Chondrocyte (in vitro differentiated cells): Measurements from ENCODE around the gene RNF26. TPM values are rescaled to one million over a fixed set of nuclear protein-coding genes. Genes with fewer than 3 reads are reported as not detected.

Source experiments
- DNase-seq: peaks from one replicate; pipeline ENCODE4 v3.0.0; 2021; ENCODE audit warnings: mixed read lengths, low spot score
- H3K27ac Mint-ChIP-seq: one replicate; pipeline ENCODE4 v1.8.0; 2021; ENCODE audit warnings: mild to moderate bottlenecking, moderate library complexity, mixed read lengths; ENCODE audit not compliant: unreplicated experiment
- H3K27me3 Mint-ChIP-seq: 2 replicates; pipeline ENCODE4 v1.8.0; 2021; ENCODE audit warnings: low read depth, mixed read lengths
- H3K36me3 Mint-ChIP-seq: 2 replicates; pipeline ENCODE4 v1.8.0; 2021; ENCODE audit warnings: low read depth, mixed read lengths
- H3K4me1 Mint-ChIP-seq: 2 replicates; pipeline ENCODE4 v1.8.0; 2021; ENCODE audit warnings: low read depth, mild to moderate bottlenecking, mixed read lengths
- H3K4me3 Mint-ChIP-seq: one replicate; pipeline ENCODE4 v1.8.0; 2021; ENCODE audit warnings: mild to moderate bottlenecking, moderate library complexity, mixed read lengths; ENCODE audit not compliant: unreplicated experiment
- H3K9me3 Mint-ChIP-seq: 2 replicates; pipeline ENCODE4 v1.8.0; 2021; ENCODE audit warnings: low read depth, mixed read lengths
- CTCF ChIP-seq: fragments of 200-600 bp; sonication (generic); IDR thresholded peaks from 2 replicates; pipeline ENCODE4 v1.5.0; 2021; ENCODE audit warnings: antibody characterized with exemption, mild to moderate bottlenecking, moderate library complexity
- total RNA-seq: library from RNA; stranded (reverse); gene quantifications from 3 replicates; pipeline ENCODE4 v1.2.1, GENCODE V29; 2021

RNF26 gene
- total RNA-seq, 1 donor from 2014 or later = 22.8 TPM

GRCh38 chr11:119319136-119319699 is 15.1 kb upstream of the RNF26 start:
- H3K27ac Mint-ChIP-seq = peak overlapping the region; percentile 98
- no peak for DNase-seq
- peaks cover 63% of the 10 kb centered on the region for H3K4me1 Mint-ChIP-seq
- H3K36me3 Mint-ChIP-seq = peaks cover 6% of the 10 kb centered on the region
- peak overlapping the region; percentile 60 for H3K4me3 Mint-ChIP-seq
- H3K9me3 Mint-ChIP-seq = no peaks in the 10 kb centered on the region
- no peak for TF ChIP-seq CTCF
- H3K27me3 Mint-ChIP-seq = no peaks in the 10 kb centered on the region

- DNase-seq = no peak
- Mint-ChIP-seq H3K4me3 (peak overlapping the region; percentile 63), H3K4me1 (peaks cover 58% of the 10 kb centered on the region), H3K9me3 (no peaks in the 10 kb centered on the region), H3K36me3 (peaks cover under 1% of the 10 kb centered on the region), H3K27ac (peak overlapping the region; percentile 98), H3K27me3 (no peaks in the 10 kb centered on the region)
- TF ChIP-seq CTCF = no peak
Measured at GRCh38 chr11:119319700-119320239, 14.6 kb upstream of the RNF26 start.

GRCh38 chr11:119320240-119320775 is 14.0 kb upstream of the RNF26 start:
- Mint-ChIP-seq H3K27me3 (no peaks in the 10 kb centered on the region), H3K27ac (peak overlapping the region; percentile 98), H3K4me3 (peak overlapping the region; percentile 63), H3K4me1 (peaks cover 52% of the 10 kb centered on the region), H3K36me3 (no peaks in the 10 kb centered on the region), H3K9me3 (no peaks in the 10 kb centered on the region)
- DNase-seq = no peak
- TF ChIP-seq CTCF = no peak

GRCh38 chr11:119320776-119321524 is 13.4 kb upstream of the RNF26 start:
- no peak for TF ChIP-seq CTCF
- Mint-ChIP-seq H3K9me3 (no peaks in the 10 kb centered on the region), H3K4me3 (peak overlapping the region; percentile 67), H3K27me3 (no peaks in the 10 kb centered on the region), H3K27ac (peak overlapping the region; percentile 98), H3K4me1 (peaks cover 49% of the 10 kb centered on the region), H3K36me3 (no peaks in the 10 kb centered on the region)
- DNase-seq = no peak

GRCh38 chr11:119322360-119322739 is 12.0 kb upstream of the RNF26 start:
- H3K36me3 Mint-ChIP-seq = no peaks in the 10 kb centered on the region
- H3K4me3 Mint-ChIP-seq = no peak overlapping the region
- H3K27me3 Mint-ChIP-seq = no peaks in the 10 kb centered on the region
- no peak for TF ChIP-seq CTCF
- no peak for DNase-seq
- H3K9me3 Mint-ChIP-seq = no peaks in the 10 kb centered on the region
- peaks cover 48% of the 10 kb centered on the region for H3K4me1 Mint-ChIP-seq
- peak overlapping the region; percentile 78 for H3K27ac Mint-ChIP-seq
